Suprapubic skin (tissue), 4 donors: ENCODE data around the gene GNAL. TPM values are rescaled to one million over a fixed set of nuclear protein-coding genes. Genes with fewer than 3 reads are reported as not detected.

Source experiments
- DNase-seq, 2 donors: peaks; one replicate each; pipeline ENCODE4 v3.0.0-alpha.2; 2019; ENCODE audit warnings: low spot score in 2 of 2
- H3K27ac ChIP-seq: fragments of 200-600 bp; sonication (generic); one replicate; pipeline ENCODE4 v1.5.1; 2019
- H3K27me3 ChIP-seq: fragments of 200-600 bp; sonication (generic); one replicate; pipeline ENCODE4 v1.5.1; 2019
- H3K36me3 ChIP-seq: fragments of 200-600 bp; sonication (generic); one replicate; pipeline ENCODE4 v1.5.1; 2019
- H3K4me1 ChIP-seq: fragments of 200-600 bp; sonication (generic); one replicate; pipeline ENCODE4 v1.5.1; 2019
- H3K4me3 ChIP-seq: fragments of 200-600 bp; sonication (generic); one replicate; pipeline ENCODE4 v1.5.1; 2019; ENCODE audit warnings: mild to moderate bottlenecking
- H3K9me3 ChIP-seq: fragments of 200-600 bp; sonication (generic); one replicate; pipeline ENCODE4 v1.5.1; 2019
- EP300 ChIP-seq: sonication (generic); formaldehyde crosslinking; IDR thresholded peaks from one replicate; pipeline ENCODE4 v1.6.1; 2017; ENCODE audit warnings: antibody characterized with exemption
- POLR2A ChIP-seq, 2 donors: fragments of 450-650 bp; IDR thresholded peaks; one replicate each; pipeline ENCODE4 v1.6.1; 2017; ENCODE audit warnings: antibody characterized with exemption in 2 of 2, mild to moderate bottlenecking in 2 of 2, moderate library complexity in 2 of 2
- POLR2AphosphoS5 ChIP-seq, 3 donors: sonication (generic); formaldehyde crosslinking; IDR thresholded peaks; one replicate each; pipeline ENCODE4 v1.6.1; 2017; ENCODE audit warnings: antibody characterized with exemption in 3 of 3
- WGBS: methylation state at CpG from one replicate; pipeline ENCODE4 v1.1.5; 2018; 5-methylcytosine and 5-hydroxymethylcytosine counted together
- total RNA-seq, 4 donors: library from RNA; depleted of rRNA; stranded (reverse); fragments of >200 nt; gene quantifications; one replicate each; pipeline ENCODE4 v1.1.0, GENCODE V29; 2016
- TF ChIP-seq, protein P1 (sequence below), 2 donors: fragments of 200-600 bp in 1 of 2; fragments of 450-650 bp in 1 of 2; sonication (generic) in 1 of 2; IDR thresholded peaks; one replicate each; pipeline ENCODE4 v1.5.1; 2016 to 2019; ENCODE audit warnings: antibody characterized with exemption in 2 of 2, mild to moderate bottlenecking in 1 of 2, moderate library complexity in 1 of 2

Gene GNAL
- total RNA-seq, 4 donors from 2014 or later: 8.7 to 17.2 (median 15.0) TPM

DNA sequence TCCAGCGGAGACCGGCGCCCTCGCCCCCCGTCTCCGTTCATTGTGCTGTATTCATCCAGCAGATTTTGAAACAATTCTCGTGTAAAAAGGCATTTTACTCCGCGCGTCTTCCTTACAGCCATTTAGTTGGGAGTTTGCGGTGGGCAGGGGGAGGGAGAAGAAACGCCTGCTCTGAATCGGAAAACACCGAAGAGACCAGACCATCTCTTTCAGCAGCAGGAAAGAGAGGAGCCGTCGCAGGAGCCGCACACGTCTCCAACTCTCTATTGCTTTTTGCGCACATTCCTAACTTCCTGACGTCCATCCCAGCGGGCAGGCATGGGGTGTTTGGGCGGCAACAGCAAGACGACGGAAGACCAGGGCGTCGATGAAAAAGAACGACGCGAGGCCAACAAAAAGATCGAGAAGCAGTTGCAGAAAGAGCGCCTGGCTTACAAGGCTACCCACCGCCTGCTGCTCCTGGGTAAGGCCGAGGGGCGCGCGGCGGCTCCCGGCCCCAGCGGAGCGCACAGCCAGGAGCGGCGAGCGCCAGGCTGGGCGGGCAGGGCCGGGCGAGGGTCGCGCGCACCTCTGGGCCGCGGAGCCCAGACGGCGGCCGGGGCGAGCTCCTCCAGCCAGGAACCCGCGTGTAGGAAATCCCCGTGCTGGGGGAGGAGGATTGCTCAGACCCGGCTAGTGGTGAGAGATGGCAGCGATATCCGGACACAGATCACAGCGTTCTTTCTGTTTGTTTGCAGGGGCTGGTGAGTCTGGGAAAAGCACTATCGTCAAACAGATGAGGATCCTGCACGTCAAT is 63.2 kb downstream of the GNAL start:
- H3K27me3 ChIP-seq: peaks cover 28% of the 10 kb centered on the region
- H3K9me3 ChIP-seq: no peaks in the 10 kb centered on the region
- WGBS: 2% methylated on average over 27 of the region's 64 CpGs
- H3K36me3 ChIP-seq: peaks cover 3% of the 10 kb centered on the region
- H3K27ac ChIP-seq: no peak overlapping the region
- TF ChIP-seq, protein P1, sequence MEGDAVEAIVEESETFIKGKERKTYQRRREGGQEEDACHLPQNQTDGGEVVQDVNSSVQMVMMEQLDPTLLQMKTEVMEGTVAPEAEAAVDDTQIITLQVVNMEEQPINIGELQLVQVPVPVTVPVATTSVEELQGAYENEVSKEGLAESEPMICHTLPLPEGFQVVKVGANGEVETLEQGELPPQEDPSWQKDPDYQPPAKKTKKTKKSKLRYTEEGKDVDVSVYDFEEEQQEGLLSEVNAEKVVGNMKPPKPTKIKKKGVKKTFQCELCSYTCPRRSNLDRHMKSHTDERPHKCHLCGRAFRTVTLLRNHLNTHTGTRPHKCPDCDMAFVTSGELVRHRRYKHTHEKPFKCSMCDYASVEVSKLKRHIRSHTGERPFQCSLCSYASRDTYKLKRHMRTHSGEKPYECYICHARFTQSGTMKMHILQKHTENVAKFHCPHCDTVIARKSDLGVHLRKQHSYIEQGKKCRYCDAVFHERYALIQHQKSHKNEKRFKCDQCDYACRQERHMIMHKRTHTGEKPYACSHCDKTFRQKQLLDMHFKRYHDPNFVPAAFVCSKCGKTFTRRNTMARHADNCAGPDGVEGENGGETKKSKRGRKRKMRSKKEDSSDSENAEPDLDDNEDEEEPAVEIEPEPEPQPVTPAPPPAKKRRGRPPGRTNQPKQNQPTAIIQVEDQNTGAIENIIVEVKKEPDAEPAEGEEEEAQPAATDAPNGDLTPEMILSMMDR (IDR thresholded peaks at IDR 0.05): no peak
- TF ChIP-seq EP300 (no peak), POLR2AphosphoS5 (IDR thresholded peaks at IDR 0.05) (no peak), POLR2A (IDR thresholded peaks at IDR 0.05) (no peak)
- DNase-seq: no peak
- H3K4me3 ChIP-seq: peak overlapping the region; percentile 55
- H3K4me1 ChIP-seq: peaks cover 19% of the 10 kb centered on the region

DNA sequence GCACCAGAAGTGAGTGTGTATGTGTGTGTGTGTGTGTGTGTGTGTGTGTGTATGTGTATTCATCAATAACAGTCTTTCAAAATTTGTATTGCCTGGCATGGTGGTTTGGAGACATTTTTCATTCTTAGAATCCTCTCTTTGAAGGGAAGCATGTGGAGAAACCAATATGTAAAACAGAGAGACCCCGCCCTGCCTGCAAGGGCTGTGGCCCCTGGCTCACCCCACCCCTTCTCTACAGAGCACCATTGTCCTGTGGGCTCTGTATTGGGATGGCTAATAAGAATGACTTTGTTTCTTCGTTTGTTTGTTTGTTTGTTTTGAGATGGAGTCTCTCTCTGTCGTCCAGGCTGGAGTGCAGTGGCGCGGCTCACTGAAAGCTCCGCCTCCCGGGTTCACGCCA is 65.9 kb downstream of the GNAL start:
- 81% methylated on average over 8 of the region's 8 CpGs for WGBS
- TF ChIP-seq EP300: no peak
- Histone ChIP-seq H3K27me3 (peaks cover 25% of the 10 kb centered on the region), H3K4me1 (peaks cover 19% of the 10 kb centered on the region), H3K9me3 (no peaks in the 10 kb centered on the region), H3K36me3 (peaks cover 3% of the 10 kb centered on the region), H3K4me3 (no peak overlapping the region), H3K27ac (no peak overlapping the region)
- DNase-seq: no peak

DNA sequence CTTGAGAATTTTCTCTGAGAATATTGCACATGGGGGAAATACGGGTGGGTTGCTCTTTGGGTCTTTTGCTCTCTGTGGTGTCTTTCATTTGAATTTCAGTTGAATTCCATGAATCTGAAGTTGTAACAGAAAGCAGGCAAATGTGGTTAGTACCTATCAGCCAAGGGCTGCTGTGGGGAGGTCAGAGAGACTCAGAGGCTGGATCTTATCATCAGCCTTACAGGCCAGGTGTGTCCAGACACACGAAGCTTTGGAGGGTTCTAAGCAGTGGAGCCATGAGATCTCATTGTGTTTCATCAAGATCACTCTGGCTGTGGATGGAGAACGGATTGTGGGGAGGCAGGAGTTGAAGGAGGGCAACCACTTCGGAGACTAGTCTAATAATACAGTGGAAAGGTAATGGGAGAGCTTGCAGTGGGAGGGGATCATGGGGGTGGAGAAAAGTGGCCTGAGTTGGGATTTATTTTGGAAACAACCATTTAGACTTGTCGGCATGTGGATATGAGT is 68.1 kb downstream of the GNAL start:
- WGBS: 85% methylated on average over 5 of the region's 5 CpGs
- peaks cover 3% of the 10 kb centered on the region for H3K36me3 ChIP-seq
- H3K4me1 ChIP-seq: peaks cover 8% of the 10 kb centered on the region
- TF ChIP-seq POLR2AphosphoS5 (IDR thresholded peaks at IDR 0.05) (no peak), POLR2A (IDR thresholded peaks at IDR 0.05) (no peak)
- TF ChIP-seq, protein P1 (IDR thresholded peaks at IDR 0.05): no peak
- H3K27ac ChIP-seq: no peak overlapping the region
- H3K9me3 ChIP-seq: no peaks in the 10 kb centered on the region
- no peak for DNase-seq
- peaks cover 7% of the 10 kb centered on the region for H3K27me3 ChIP-seq
- no peak overlapping the region for H3K4me3 ChIP-seq

DNA sequence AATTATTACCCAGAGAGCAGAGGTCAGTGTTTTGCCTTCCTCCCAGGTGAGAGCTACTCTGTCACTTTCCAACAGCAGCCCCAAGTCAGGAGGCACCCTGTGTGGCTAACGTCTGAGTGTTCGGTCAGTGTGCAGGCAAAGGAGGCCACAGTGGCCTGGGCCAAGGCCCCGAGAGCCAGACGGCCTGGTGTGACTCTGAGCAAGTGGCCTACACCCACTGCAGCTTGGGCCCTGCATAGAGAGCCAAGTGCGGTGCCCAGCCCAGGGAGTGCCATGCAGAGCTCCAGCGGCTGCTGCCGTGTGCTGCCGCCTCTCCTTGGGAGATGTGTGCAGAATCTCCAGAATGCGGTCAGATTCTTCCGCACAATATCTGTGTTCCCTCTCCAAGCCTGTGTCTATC is 70.4 kb downstream of the GNAL start:
- WGBS: 94% methylated on average over 6 of the region's 10 CpGs
- Histone ChIP-seq H3K9me3 (no peaks in the 10 kb centered on the region), H3K27ac (no peak overlapping the region), H3K36me3 (peaks cover 1% of the 10 kb centered on the region), H3K4me1 (no peaks in the 10 kb centered on the region), H3K4me3 (no peak overlapping the region), H3K27me3 (no peaks in the 10 kb centered on the region)
- DNase-seq: no peak
- TF ChIP-seq EP300 (no peak), POLR2A (IDR thresholded peaks at IDR 0.05) (no peak), POLR2AphosphoS5 (IDR thresholded peaks at IDR 0.05) (no peak)
- TF ChIP-seq, protein P1 (IDR thresholded peaks at IDR 0.05): no peak

DNA sequence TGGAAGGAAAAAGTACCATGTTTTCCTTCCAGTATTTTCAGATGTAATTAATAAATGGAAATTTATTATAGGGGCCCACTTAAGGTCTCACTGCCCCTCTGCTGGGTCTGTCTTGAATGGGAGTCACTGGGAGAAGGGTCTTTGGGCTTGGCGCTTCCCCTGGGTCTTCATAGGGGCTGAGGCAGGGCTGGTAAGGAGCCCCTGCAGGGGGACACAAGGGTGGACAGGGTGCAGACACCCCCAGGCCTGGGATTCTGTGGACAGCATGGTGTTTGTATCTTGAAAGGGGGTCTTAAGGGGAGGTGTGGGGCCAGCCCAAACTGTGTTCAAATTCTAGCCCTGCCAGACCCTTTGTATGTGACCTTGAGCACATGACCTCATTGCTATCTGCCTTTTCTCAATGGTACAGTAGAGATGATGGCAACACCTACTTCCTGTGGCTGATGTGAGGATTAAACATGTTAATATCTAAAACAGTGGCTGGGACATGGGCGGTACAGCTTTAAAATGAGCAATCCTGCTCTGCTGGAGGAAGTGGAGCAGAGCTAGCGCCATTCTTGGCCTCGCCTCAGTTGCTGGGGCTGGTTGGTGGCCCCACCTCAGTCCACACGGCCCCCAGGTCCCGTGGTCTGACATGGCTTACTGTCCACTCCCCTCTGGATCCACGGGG is 71.6 kb downstream of the GNAL start:
- Histone ChIP-seq H3K4me1 (no peaks in the 10 kb centered on the region), H3K27ac (no peak overlapping the region), H3K9me3 (no peaks in the 10 kb centered on the region), H3K27me3 (no peaks in the 10 kb centered on the region), H3K36me3 (no peaks in the 10 kb centered on the region), H3K4me3 (no peak overlapping the region)
- TF ChIP-seq POLR2AphosphoS5 (IDR thresholded peaks at IDR 0.05) (no peak), POLR2A (IDR thresholded peaks at IDR 0.05) (no peak)
- TF ChIP-seq, protein P1 (IDR thresholded peaks at IDR 0.05): no peak
- 85% methylated on average over 2 of the region's 7 CpGs for WGBS
- no peak for DNase-seq
